HG02623 (cell line): ENCODE results near the gene SPIRE2.
"Not testable (repeated sequence)": the region's sequence is repeated elsewhere in the genome, so short reads cannot be mapped to it uniquely, and the experiment has no call there.

ENCODE experiments used
- ATAC-seq: cut with Tn5 transposase; IDR thresholded peaks from one replicate; pipeline ENCODE4 v1.9.1; 2021; ENCODE audit warnings: moderate library complexity; ENCODE audit not compliant: unreplicated experiment

SPIRE2 gene

DNA sequence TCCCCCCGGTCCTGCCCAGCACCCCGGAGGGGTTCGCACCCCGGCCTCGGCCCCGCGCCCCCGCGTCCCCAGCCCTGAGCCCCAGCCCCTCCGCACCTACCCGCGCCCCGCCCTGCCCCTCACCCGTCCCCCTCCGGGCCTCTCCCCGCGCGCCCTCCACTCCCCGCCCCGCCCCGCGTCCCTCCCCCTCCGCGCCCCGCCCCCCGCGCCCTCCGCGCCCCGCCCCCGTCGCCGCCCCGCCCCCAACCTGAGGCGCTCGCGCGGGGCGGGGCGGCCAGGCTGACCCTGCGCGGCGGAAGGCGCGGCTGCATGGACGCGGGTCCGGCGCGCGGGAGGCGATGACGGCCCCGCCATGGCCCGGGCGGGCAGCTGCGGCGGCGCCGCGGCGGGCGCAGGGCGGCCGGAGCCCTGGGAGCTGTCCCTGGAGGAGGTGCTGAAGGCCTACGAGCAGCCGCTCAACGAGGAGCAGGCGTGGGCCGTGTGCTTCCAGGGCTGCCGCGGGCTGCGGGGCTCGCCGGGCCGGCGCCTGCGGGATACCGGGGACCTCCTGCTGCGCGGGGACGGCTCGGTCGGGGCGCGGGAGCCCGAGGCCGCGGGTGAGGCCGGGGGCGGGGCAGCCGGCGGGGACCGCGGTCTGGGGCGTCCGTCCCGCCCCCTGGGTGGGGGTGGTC lies at the start of gene SPIRE2:
Gene SPIRE2, plus strand, starts transcription at position 277 of the 671 bp plus-strand sequence. Its CDS starts 76 bp downstream, at position 353.
- no peak for ATAC-seq

DNA sequence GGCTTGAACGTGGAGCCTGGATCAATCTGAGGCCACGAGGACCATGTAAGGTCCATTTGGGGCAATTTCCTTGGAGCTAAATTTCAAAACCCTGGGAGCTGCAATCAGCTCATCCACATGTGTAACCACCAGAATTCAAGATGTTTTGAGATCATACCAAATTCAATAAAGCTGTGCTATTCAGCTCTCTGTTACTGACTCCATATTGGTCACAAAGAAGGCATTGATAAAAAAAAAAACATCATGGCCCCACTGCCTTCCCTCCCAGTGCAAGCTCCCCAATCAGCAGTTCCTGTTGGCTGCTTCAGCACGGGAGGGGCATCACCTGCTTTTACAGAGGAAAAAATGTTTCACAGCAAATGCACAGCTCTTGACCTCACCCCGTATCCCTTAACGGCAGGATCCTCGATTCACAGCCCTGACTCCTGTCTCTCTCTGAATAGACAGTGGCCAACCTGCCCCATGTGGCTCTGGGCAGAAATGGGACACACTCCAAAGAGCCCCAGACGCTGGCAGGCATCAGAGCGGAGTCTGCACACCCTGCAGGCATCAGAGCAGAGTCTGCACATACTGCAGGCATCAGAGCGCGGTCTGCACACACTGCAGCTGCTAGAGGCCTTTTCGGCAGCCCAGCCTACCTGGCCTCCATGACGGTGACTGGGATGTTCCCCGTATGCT lies 48.9 kb upstream of the SPIRE2 start:
- no peak for ATAC-seq

GRCh38 chr16:89779909-89780305 lies 48.4 kb upstream of the SPIRE2 start:
- ATAC-seq: no peak

GRCh38 chr16:89782489-89782888 lies 45.8 kb upstream of the SPIRE2 start:
- ATAC-seq: no peak

GRCh38 chr16:89783952-89784351 lies 44.3 kb upstream of the SPIRE2 start:
- not testable (repeated sequence) for ATAC-seq

GRCh38 chr16:89784406-89784805 lies 43.9 kb upstream of the SPIRE2 start:
- no peak for ATAC-seq

- ATAC-seq: no peak
Measured at GRCh38 chr16:89785523-89786155, 42.6 kb upstream of the SPIRE2 start.

- ATAC-seq: no peak
Measured at GRCh38 chr16:89786474-89787364, 41.6 kb upstream of the SPIRE2 start.

DNA sequence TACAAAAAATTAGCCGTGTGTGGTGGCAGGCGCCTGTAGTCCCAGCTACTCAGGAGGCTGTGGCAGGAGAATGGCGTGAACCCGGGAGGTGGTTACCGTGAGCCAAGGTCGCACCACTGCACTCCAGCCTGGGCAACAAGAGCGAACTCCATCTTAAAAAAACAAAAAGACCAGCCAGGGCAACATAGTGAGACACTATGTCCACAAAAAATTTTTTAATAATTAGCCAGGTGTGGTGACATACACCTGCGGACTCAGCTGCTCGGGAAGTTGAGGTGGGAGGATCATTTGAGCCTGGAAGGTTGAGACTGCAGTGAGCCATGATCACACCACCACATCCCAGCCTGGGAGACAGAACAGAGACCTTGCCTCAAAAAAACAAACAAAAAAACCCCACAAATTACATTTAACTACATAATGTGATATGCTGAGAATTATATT lies 40.9 kb upstream of the SPIRE2 start:
- ATAC-seq: no peak

DNA sequence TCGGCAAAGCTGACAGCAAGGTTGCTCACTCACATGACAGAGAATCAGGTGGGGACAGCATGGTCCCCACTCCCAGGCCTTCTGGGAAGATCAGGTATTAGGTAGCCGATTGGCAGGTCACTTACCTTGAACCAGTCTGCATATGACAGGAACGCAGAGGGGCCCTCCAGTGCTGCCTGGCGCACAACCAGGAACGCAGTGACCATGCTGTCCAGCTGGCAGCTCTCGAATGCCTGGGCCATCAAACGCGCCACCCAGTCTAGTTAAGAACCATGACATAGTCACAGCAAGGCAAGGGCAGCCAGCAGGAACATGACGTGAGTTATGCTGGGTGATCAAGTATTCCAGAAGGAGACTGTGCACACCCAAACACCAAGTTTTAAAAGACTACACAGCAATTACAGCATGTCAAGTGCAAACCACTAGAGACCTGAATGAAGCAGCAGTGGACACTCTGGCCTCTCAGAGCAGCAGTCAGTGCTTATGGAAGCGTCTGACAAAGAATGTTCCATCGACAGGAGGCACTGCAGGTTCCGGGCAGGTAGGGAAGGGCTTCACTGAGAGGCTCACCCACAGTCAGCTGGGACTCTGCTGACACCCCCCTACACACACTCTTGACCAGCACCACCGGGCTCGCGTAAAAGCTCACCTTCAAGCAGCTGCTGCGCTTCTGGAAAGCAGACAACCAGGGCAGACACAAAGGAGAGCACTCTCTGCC lies 36.8 kb upstream of the SPIRE2 start:
- no peak for ATAC-seq

GRCh38 chr16:89793092-89793491 lies 35.2 kb upstream of the SPIRE2 start:
- ATAC-seq: not testable (repeated sequence)

DNA sequence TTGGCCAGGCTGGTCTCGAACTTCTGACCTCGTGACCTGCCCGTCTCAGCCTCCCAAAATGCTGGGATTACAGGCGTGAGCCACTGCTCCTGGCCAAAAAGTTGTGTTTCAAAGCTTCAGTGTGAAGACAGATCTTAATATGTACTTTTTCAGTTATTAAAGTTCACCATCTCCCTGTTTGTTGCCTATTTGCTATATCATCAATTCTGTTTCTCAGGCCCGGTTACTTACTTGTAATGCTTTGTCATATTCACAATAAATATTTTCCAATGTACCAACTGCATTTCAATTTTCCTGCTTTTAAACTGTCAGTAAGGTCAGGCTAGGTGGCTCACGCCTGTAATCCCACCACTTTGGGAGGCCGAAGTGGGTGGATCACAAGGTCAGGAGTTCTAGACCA lies 34.3 kb upstream of the SPIRE2 start:
- no peak for ATAC-seq

DNA sequence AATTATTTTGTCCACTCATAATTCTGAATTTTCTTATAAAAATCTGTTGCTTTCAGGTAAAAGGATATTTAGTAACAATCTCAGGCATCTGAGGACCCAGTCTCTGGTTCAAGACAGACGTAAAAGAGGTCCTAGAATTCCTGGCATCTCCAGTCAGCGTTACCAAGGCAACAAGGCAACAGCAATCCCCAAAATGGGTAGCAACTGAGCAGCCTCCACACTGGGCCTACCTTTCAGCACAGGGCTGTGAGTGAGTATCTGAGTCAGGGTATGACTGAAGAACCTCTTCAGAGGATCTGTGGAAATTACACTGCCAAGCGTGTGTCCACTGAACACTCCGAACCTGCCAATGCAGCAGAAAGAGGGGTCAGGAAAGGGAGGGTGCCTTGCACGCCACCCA lies 32.6 kb upstream of the SPIRE2 start:
- no peak for ATAC-seq

DNA sequence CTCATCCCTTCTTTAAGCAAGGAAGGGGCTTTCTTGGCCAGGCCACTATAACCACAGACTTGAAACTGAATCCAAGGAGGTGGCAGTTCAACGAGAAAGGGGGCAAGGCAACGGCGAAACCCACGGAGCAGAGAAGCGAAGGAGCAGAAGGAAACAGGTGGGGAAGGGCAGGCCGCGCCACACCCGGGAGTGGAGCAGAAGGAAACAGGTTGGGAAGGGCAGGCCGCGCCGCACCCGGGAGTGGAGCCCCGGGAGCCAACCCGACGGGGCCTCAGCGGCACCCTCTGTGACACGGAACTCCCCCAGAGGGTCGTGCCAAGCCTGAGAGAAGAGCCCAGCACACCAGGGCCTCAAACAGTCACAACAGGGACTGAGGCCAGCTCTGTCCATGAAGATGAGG lies 32.2 kb upstream of the SPIRE2 start:
- ATAC-seq: no peak

DNA sequence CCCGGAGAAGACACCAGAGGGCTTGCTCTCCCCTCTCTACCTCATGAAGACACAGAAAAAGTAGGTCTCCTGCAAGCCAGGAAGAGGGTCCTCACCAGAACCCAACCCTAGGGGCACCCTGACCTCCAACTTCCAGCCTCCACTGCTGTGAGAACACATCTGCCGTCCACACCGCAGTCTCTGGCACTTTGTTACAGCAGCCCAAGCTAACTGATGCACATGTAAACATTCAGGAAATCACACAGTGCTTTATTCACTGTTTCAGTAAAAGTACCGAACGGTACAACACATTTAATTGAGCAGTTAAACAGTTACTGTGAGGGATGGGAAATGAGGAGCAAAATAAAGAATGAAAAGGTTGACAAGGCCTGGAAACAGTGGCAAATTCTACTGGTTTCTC lies 30.1 kb upstream of the SPIRE2 start:
- ATAC-seq: no peak

GRCh38 chr16:89798832-89799370 lies 29.4 kb upstream of the SPIRE2 start:
- no peak for ATAC-seq

DNA sequence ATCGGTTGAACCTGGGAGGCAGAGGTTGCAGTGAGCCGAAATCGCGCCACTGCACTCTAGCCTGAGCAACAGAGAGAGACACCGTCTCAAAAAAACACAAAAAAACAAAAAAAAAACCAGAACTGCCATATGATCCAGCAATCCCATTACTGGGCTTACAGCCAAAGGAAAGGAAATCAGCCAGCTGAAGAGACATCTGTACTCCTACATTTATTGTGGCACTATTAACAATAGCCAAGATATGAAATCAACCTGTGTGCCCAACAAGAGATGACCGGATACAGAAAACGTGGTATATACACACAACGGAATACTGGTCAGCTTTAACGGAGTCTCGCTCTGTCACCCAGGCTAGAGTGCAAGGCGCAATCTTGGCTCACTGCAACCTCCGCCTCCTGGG lies 26.5 kb upstream of the SPIRE2 start:
- no peak for ATAC-seq

GRCh38 chr16:89805136-89805905 lies 23.0 kb upstream of the SPIRE2 start:
- no peak for ATAC-seq

DNA sequence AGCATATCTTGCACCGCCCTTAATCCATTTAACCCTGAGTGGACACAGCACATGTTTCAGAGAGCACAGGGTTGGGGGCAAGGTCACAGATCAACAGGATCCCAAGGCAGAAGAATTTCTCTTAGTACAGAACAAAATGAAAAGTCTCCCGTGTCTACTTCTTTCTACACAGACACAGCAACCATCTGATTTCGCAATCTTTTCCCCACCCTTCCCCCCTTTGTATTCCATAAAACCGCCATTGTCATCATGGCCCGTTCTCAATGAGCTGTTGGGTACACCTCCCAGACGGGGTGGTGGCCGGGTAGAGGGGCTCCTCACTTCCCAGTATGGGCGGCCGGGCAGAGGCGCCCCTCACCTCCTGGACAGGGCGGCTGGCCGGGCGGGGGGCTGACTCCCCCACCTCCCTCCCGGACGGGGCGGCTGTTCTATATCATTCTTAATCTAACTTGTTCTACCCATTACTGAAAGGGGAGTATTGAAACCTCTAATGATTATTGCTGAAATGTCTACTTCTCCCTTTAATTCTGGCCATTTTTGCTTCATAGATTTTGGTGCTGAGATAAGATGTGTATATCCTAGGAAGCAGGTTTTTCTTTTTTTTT lies 21.6 kb upstream of the SPIRE2 start:
- not testable (repeated sequence) for ATAC-seq
